ENCODE results near the gene ARID1A. TPM values are rescaled to one million over a fixed set of nuclear protein-coding genes. Genes with fewer than 3 reads are reported as not detected.

Gene ARID1A
- total and polyA plus RNA-seq, 2 of the 4 experiments (the other 2 are of a cell fraction) = 14.0 to 40.7 TPM

- in situ Hi-C loops (cut with MboI; ENCODE audit: low sequenced_read_pairs) = no loop called here
These were observed 95.3 kb downstream of the ARID1A start for GRCh38 chr1:26791148-26791547.

More at GRCh38 chr1:26791148-26791547, 95.3 kb downstream of the ARID1A start:
- TF ChIP-seq MAZ (IDR thresholded peaks at IDR 0.05; ENCODE audit: borderline replicate concordance, low read depth, low read length) = no peak
- TF ChIP-seq SMC3 (IDR thresholded peaks at IDR 0.05; ENCODE audit: low read depth, low read length) = no peak
- no peak for TF ChIP-seq NFE2L2 (IDR thresholded peaks at IDR 0.05; ENCODE audit: low read depth, low read length)
- TF ChIP-seq MAFK (IDR thresholded peaks at IDR 0.05; ENCODE audit: low read depth, low read length) = no peak
- Histone ChIP-seq H4K5ac (ENCODE audit: low read depth, low read length) (no peak overlapping the region), H4K8ac (ENCODE audit: low read depth in 2 of 2, low read length in 2 of 2) (no peak overlapping the region), H4K20me1 (ENCODE audit: insufficient read depth, low read length) (no peaks in the 10 kb centered on the region), H3K23ac (ENCODE audit: low read depth, low read length) (no peak overlapping the region), H3K14ac (replicated peaks; ENCODE audit: low read depth, low read length) (no peak overlapping the region), H3K79me1 (ENCODE audit: low read depth in 1 of 2, low read length in 2 of 2) (peaks cover 13 to 25% of the 10 kb centered on the region in 2 experiments; a peak in 3 of 4 replicates), H3K4me2 (ENCODE audit: low read depth, low read length) (no peak overlapping the region), H2AFZ (replicated peaks; ENCODE audit: low read length, poor library complexity) (no peak overlapping the region), H3K4me1 (ENCODE audit: control insufficient read depth, insufficient read depth, low read length) (peaks cover 18% of the 10 kb centered on the region), H2BK120ac (ENCODE audit: low read depth, low read length) (no peak overlapping the region), H2BK5ac (ENCODE audit: low read depth, low read length, poor library complexity, severe bottlenecking) (no peak overlapping the region), H3K56ac (ENCODE audit: extremely low read depth, insufficient read depth, low read length) (no peak overlapping the region), H3K18ac (ENCODE audit: low read depth, low read length) (no peak overlapping the region), H3K4ac (ENCODE audit: low read depth, low read length) (no peak overlapping the region), H2AK9ac (replicated peaks; ENCODE audit: low read depth, low read length, poor library complexity) (no peak overlapping the region), H3K27ac (ENCODE audit: insufficient read depth, low read length) (no peak overlapping the region), H3K9ac (ENCODE audit: low read depth, low read length) (no peak overlapping the region), H3K9me3 (ENCODE audit: control insufficient read depth, insufficient read depth, low read length) (no peaks in the 10 kb centered on the region), H3K36me3 (ENCODE audit: control insufficient read depth, insufficient read depth, low read length) (peaks cover 11% of the 10 kb centered on the region), H2AK5ac (ENCODE audit: low read depth, low read length) (no peak overlapping the region), H3K9me1 (ENCODE audit: insufficient read depth, low read length) (peaks cover under 1% of the 10 kb centered on the region), H4K91ac (ENCODE audit: insufficient read depth, low read depth, low read length) (no peak overlapping the region), H2BK20ac (ENCODE audit: low read depth, low read length) (no peak overlapping the region), H3K27me3 (ENCODE audit: control insufficient read depth, insufficient read depth, low read length) (no peaks in the 10 kb centered on the region), H2BK15ac (ENCODE audit: low read depth, low read length) (no peak overlapping the region), H3K4me3 (ENCODE audit: insufficient read depth, low read depth, low read length) (no peak overlapping the region)
- no peak for ATAC-seq (ENCODE audit: low read depth)
- dilution Hi-C loops (cut with HindIII; ENCODE audit: low sequenced_read_pairs, unreplicated experiment) (loop anchor here (25.0 kb wide), 1 partner anchor 204 kb away; no protein-coding TSS in a partner anchor), intact Hi-C loops (cut with micrococcal nuclease) (no loop called here)
- no TSS peak for BruUV-seq (replicated peaks)
- CTCF ChIA-PET = interaction anchor here (1.3 to 4.7 kb wide), 2 partner anchors 8 to 189 kb away, joined by 6 to 20 read pairs; no protein-coding TSS in a partner anchor
- POLR2A ChIA-PET (ENCODE audit: unreplicated experiment) = interaction anchor here (0.5 to 1.1 kb wide), 2 partner anchors 8 to 35 kb away, joined by 3 read pairs; no protein-coding TSS in a partner anchor
- no peak for DNase-seq
- WGBS, 2 experiments (ENCODE audit: extremely low coverage in 2 of 2, insufficient read length in 1 of 2) = no CpG with 5 or more reads among the region's 6 CpGs
